ENCODE results near the gene SLC26A1.

SLC26A1 gene

GRCh38 chr4:1029529-1029928 is 36.3 kb upstream of the SLC26A1 start:
- DNase-seq (ENCODE audit: low read depth in 2 of 2) = no peak

GRCh38 chr4:1028574-1029220 is 35.5 kb upstream of the SLC26A1 start:
- DNase-seq (ENCODE audit: low read depth in 2 of 2) = no peak

GRCh38 chr4:1027915-1028238 is 34.7 kb upstream of the SLC26A1 start:
- no peak for DNase-seq (ENCODE audit: low read depth in 2 of 2)

- no peak for DNase-seq (ENCODE audit: low read depth in 2 of 2)
Observed at GRCh38 chr4:1027219-1027914, 34.2 kb upstream of the SLC26A1 start.

- DNase-seq (ENCODE audit: low read depth in 2 of 2) = peak in 1 of 2 experiments; percentile 49
Observed at GRCh38 chr4:1026115-1026514, 32.9 kb upstream of the SLC26A1 start.

- DNase-seq (ENCODE audit: low read depth in 2 of 2) = no peak
Observed at GRCh38 chr4:1024882-1025545, 31.8 kb upstream of the SLC26A1 start.

GRCh38 chr4:1023895-1024740 is 30.9 kb upstream of the SLC26A1 start:
- DNase-seq (ENCODE audit: low read depth in 2 of 2) = no peak

GRCh38 chr4:1023075-1023640 is 30.0 kb upstream of the SLC26A1 start:
- no peak for DNase-seq (ENCODE audit: low read depth in 2 of 2)

GRCh38 chr4:1022739-1023066 is 29.5 kb upstream of the SLC26A1 start:
- no peak for DNase-seq (ENCODE audit: low read depth in 2 of 2)

GRCh38 chr4:1022051-1022738 is 29.0 kb upstream of the SLC26A1 start:
- DNase-seq (ENCODE audit: low read depth in 2 of 2) = no peak

- DNase-seq (ENCODE audit: low read depth in 2 of 2) = no peak
Observed at GRCh38 chr4:1021386-1022050, 28.3 kb upstream of the SLC26A1 start.

GRCh38 chr4:1019729-1020470 is 26.7 kb upstream of the SLC26A1 start:
- DNase-seq (ENCODE audit: low read depth in 2 of 2) = no peak

- no peak for DNase-seq (ENCODE audit: low read depth in 2 of 2)
Observed at GRCh38 chr4:1019320-1019719, 26.1 kb upstream of the SLC26A1 start.

- DNase-seq (ENCODE audit: low read depth in 2 of 2) = no peak
Observed at GRCh38 chr4:1018147-1019020, 25.2 kb upstream of the SLC26A1 start.

GRCh38 chr4:1017706-1018105 is 24.5 kb upstream of the SLC26A1 start:
- DNase-seq (ENCODE audit: low read depth in 2 of 2) = no peak

- no peak for DNase-seq (ENCODE audit: low read depth in 2 of 2)
Observed at GRCh38 chr4:1017211-1017610, 24.0 kb upstream of the SLC26A1 start.

GRCh38 chr4:1015746-1016145 is 22.5 kb upstream of the SLC26A1 start:
- no peak for DNase-seq (ENCODE audit: low read depth in 2 of 2)

GRCh38 chr4:1015179-1015578 is 22.0 kb upstream of the SLC26A1 start:
- no peak for DNase-seq (ENCODE audit: low read depth in 2 of 2)

All from stimulated activated CD4-positive, alpha-beta T cell treated with anti-CD3 and anti-CD28 coated beads, Interleukin-12 subunit alpha, Interleukin-12 subunit beta, amount 100 ng/mL, for 24 hours (primary cell).